ENCODE results near the gene IZUMO1. TPM values are rescaled to one million over a fixed set of nuclear protein-coding genes. Genes with fewer than 3 reads are reported as not detected.

Gene IZUMO1
- total RNA-seq, 6 experiments from 2014 or later = not detected

GRCh38 chr19:48741129-48741999 lies 5.3 kb downstream of the IZUMO1 start:
- Mint-ChIP-seq H3K27me3 (ENCODE audit: insufficient read depth) (peaks cover 8% of the 10 kb centered on the region), H3K9me3 (no peaks in the 10 kb centered on the region; the same call in 1 of the 2 replicates), H3K36me3 (ENCODE audit: low read depth) (peaks cover 5% of the 10 kb centered on the region; the same call in 1 of the 2 replicates), H3K4me1 (ENCODE audit: low read depth) (no peaks in the 10 kb centered on the region), H3K4me3 (no peak overlapping the region), H3K27ac (no peak overlapping the region)
- no peak for DNase-seq
- no peak for TF ChIP-seq CTCF (IDR thresholded peaks at IDR 0.05)

- no peaks in the 10 kb centered on the region for H3K36me3 Mint-ChIP-seq (ENCODE audit: low read depth)
- no peak within 1 kb of the TSS for H3K4me3 Mint-ChIP-seq
- H3K27ac Mint-ChIP-seq = no peak within 1 kb of the TSS
- no peaks in the 10 kb centered on the region for H3K9me3 Mint-ChIP-seq
- DNase-seq = no peak
- no peak for TF ChIP-seq CTCF (IDR thresholded peaks at IDR 0.05)
- H3K4me1 Mint-ChIP-seq (ENCODE audit: low read depth) = no peaks in the 10 kb centered on the region
- H3K27me3 Mint-ChIP-seq (ENCODE audit: insufficient read depth) = peaks cover 8% of the 10 kb centered on the region
Observed at GRCh38 chr19:48740164-48740972, 6.3 kb downstream of the IZUMO1 start, which contains the start of gene RASIP1. Gene RASIP1 (minus strand): TSS chr19:48740610. CDS start chr19:48740282, 328 bp downstream.

- Mint-ChIP-seq H3K27ac (no peak overlapping the region), H3K9me3 (no peaks in the 10 kb centered on the region), H3K36me3 (ENCODE audit: low read depth) (no peaks in the 10 kb centered on the region), H3K4me3 (no peak overlapping the region), H3K4me1 (ENCODE audit: low read depth) (no peaks in the 10 kb centered on the region), H3K27me3 (ENCODE audit: insufficient read depth) (peaks cover 12% of the 10 kb centered on the region)
- TF ChIP-seq CTCF (IDR thresholded peaks at IDR 0.05) = no peak
- no peak for DNase-seq
Observed at GRCh38 chr19:48739404-48740163, 7.1 kb downstream of the IZUMO1 start.

GRCh38 chr19:48738557-48739403 lies 7.9 kb downstream of the IZUMO1 start:
- peak; percentile 63 for DNase-seq
- Mint-ChIP-seq H3K27me3 (ENCODE audit: insufficient read depth) (peaks cover 12% of the 10 kb centered on the region), H3K36me3 (ENCODE audit: low read depth) (no peaks in the 10 kb centered on the region), H3K4me3 (peak overlapping the region; percentile 55), H3K4me1 (ENCODE audit: low read depth) (no peaks in the 10 kb centered on the region), H3K9me3 (no peaks in the 10 kb centered on the region), H3K27ac (no peak overlapping the region)
- peak; percentile 57 for TF ChIP-seq CTCF (IDR thresholded peaks at IDR 0.05)
